ENCODE measurements around the gene MARCHF10. TPM values are rescaled to one million over a fixed set of nuclear protein-coding genes. Genes with fewer than 3 reads are reported as not detected.
"Not testable (repeated sequence)": the region's sequence is repeated elsewhere in the genome, so short reads cannot be mapped to it uniquely, and the experiment has no call there.

MARCHF10 gene
- polyA plus RNA-seq, 1 experiment = 0.43 TPM

GRCh38 chr17:62693616-62694409 is 114.3 kb downstream of the MARCHF10 start:
- peaks cover 43% of the 10 kb centered on the region for H3K36me3 ChIP-seq (ENCODE audit: control insufficient read depth, insufficient read depth, low read length)
- DNase-seq (ENCODE audit: low read depth) = no peak
- POLR2A ChIA-PET = no interaction called here
- H3K27me3 ChIP-seq (ENCODE audit: control insufficient read depth, insufficient read depth, low read length) = no peaks in the 10 kb centered on the region
- CTCF ChIA-PET = interaction anchor here (0.6 to 2.7 kb wide), 9 partner anchors 11 to 365 kb away, joined by 3 to 9 read pairs (median 3); no protein-coding TSS in a partner anchor
- TF ChIP-seq CTCF (IDR thresholded peaks at IDR 0.05; ENCODE audit: insufficient read depth, low read depth, low read length) = no peak
- no peak overlapping the region for H3K4me3 ChIP-seq (ENCODE audit: low read depth, low read length)

DNA sequence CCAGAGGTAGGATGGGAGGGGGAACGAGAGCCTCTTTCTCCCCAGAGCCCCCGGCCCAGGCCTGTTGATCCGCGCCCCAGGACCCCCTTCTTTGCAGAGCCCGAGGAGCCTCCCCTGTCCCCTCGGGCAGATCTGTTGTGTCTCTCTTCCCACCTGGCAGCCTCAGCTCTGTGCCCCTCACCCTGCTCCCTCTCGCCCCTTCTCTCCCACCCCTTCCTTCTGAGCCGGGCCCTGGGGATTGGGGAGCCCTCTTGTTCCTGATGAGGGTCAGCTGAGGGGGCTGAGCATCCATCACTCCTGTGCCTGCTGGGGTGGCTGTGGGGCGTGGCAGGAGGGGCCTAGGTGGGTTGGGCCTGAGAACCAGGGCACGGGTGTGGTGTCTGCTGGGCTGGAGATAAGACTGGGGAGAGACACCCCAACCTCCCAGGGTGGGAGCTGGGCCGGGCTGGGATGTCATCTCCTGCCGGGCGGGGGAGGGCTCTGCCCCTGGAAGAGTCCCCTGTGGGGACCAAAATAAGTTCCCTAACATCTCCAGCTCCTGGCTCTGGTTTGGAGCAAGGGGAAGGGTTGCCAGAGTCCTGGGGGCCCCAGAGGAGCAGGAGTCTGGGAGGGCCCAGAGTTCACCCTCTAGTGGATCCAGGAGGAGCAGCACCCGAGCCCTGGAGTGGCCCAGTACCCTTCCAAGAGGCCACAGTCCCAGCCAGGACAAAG is 115.2 kb downstream of the MARCHF10 start:
- ChIA-PET POLR2A (interaction anchor here (0.6 kb wide), 1 partner anchor 59 kb away, joined by 7 read pairs; no protein-coding TSS in a partner anchor), CTCF (interaction anchor here (0.6 to 2.7 kb wide), 10 partner anchors 8 to 327 kb away, joined by 3 to 9 read pairs (median 3); no protein-coding TSS in a partner anchor)
- H3K27me3 ChIP-seq (ENCODE audit: control insufficient read depth, insufficient read depth, low read length) = no peaks in the 10 kb centered on the region

DNA sequence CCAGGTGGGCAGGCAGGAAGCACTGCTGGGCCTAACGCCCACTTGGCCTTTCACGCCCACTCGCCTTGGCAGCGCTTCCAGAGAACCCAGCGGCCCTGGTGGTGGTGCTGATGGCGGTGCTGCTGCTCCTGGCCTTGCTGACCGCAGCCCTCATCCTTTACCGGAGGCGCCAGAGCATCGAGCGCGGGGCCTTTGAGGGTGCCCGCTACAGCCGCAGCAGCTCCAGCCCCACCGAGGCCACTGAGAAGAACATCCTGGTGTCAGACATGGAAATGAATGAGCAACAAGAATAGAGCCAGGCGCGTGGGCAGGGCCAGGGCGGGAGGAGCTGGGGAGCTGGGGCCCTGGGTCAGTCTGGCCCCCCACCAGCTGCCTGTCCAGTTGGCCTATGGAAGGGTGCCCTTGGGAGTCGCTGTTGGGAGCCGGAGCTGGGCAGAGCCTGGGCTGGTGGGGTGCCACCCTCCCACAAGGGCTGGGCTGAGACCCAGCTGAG is 115.9 kb downstream of the MARCHF10 start:
- no peak for TF ChIP-seq CTCF (IDR thresholded peaks at IDR 0.05; ENCODE audit: insufficient read depth, low read depth, low read length)
- CTCF ChIA-PET = interaction anchor here (0.6 to 2.7 kb wide), 6 partner anchors 8 to 137 kb away, joined by 3 to 9 read pairs (median 4); no protein-coding TSS in a partner anchor
- POLR2A ChIA-PET = interaction anchor here (0.6 kb wide), 2 partner anchors 59 to 127 kb away, joined by 4 to 7 read pairs; no protein-coding TSS in a partner anchor
- no peak for DNase-seq (ENCODE audit: low read depth)
- no peaks in the 10 kb centered on the region for H3K27me3 ChIP-seq (ENCODE audit: control insufficient read depth, insufficient read depth, low read length)
- H3K36me3 ChIP-seq (ENCODE audit: control insufficient read depth, insufficient read depth, low read length) = peaks cover 54% of the 10 kb centered on the region
- no peak overlapping the region for H3K4me3 ChIP-seq (ENCODE audit: low read depth, low read length)

More for the DNA sequence above, 115.2 kb downstream of the MARCHF10 start:
- Histone ChIP-seq H3K4me3 (ENCODE audit: low read depth, low read length) (no peak overlapping the region), H3K36me3 (ENCODE audit: control insufficient read depth, insufficient read depth, low read length) (peaks cover 52% of the 10 kb centered on the region)
- DNase-seq (ENCODE audit: low read depth) = no peak
- TF ChIP-seq CTCF (IDR thresholded peaks at IDR 0.05; ENCODE audit: insufficient read depth, low read depth, low read length) = peak; percentile 70

DNA sequence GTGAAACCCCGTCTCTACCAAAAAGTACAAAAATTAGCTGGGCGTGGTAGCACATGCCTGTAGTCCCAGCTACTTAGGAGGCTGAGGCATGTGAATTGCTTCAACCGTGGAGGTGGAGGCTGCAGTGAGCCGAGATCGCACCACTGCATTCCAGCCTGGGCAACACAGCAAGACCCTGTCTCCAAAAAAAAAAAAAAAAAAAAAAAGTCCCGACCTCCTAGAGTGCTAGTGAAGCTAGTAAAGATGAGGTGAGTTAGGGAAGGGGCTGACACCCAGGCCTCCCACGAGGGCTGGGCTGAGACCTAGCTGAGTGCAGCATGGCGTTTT is 116.6 kb downstream of the MARCHF10 start:
- ChIA-PET CTCF (interaction anchor here (0.5 to 1.9 kb wide), 3 partner anchors 9 to 59 kb away, joined by 3 to 5 read pairs (median 5); no protein-coding TSS in a partner anchor), POLR2A (interaction anchor here (0.6 kb wide), 1 partner anchor 128 kb away, joined by 4 read pairs; no protein-coding TSS in a partner anchor)
- peaks cover 55% of the 10 kb centered on the region for H3K36me3 ChIP-seq (ENCODE audit: control insufficient read depth, insufficient read depth, low read length)

DNA sequence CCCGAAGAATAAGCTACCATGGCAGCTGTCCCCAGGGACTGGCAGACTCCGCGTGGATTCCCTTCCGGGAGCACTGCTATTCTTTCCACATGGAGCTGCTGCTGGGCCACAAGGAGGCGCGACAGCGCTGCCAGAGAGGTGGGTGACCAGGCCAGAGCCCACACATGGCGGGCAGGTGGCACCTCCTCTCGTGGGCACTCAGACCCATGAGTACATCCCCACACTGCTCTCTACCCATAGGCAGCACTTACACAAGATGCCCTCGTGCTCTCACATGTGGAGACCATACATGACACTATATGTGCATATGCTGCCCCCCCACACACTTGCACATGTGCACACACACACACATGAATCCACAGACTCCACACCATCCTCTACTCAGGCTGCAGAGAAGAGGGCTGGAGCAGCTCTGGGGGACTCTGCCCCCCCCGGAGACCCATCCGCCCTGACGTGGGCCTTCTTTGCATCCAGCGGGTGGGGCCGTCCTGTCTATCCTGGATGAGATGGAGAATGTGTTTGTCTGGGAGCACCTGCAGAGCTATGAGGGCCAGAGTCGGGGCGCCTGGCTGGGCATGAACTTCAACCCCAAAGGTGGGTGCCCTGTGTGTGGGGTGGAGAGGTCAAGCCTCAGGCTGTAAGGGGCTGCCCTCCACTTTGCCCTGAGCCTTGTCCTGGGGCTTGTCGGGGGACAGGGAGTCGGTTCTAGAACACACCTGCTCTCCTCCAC is 117.8 kb downstream of the MARCHF10 start:
- Histone ChIP-seq H3K27me3 (ENCODE audit: control insufficient read depth, insufficient read depth, low read length) (no peaks in the 10 kb centered on the region), H3K4me3 (ENCODE audit: low read depth, low read length) (no peak overlapping the region), H3K36me3 (ENCODE audit: control insufficient read depth, insufficient read depth, low read length) (peaks cover 58% of the 10 kb centered on the region)
- ChIA-PET CTCF (interaction anchor here (0.6 to 1.5 kb wide), 4 partner anchors 13 to 940 kb away, joined by 3 to 5 read pairs (median 4); no protein-coding TSS in a partner anchor), POLR2A (interaction anchor here (0.6 kb wide), 1 partner anchor 35 kb away, joined by 3 read pairs; no protein-coding TSS in a partner anchor)
- no peak for DNase-seq (ENCODE audit: low read depth)
- TF ChIP-seq CTCF (IDR thresholded peaks at IDR 0.05; ENCODE audit: insufficient read depth, low read depth, low read length) = 0 out of 2 replicates have a peak, but pooled peaks have one; percentile 7

More for the DNA sequence above, 116.6 kb downstream of the MARCHF10 start:
- H3K27me3 ChIP-seq (ENCODE audit: control insufficient read depth, insufficient read depth, low read length); DNase-seq (ENCODE audit: low read depth); H3K4me3 ChIP-seq (ENCODE audit: low read depth, low read length): not testable (repeated sequence)

Data from BJ (cell line).